ENCODE results near the gene RFTN1. TPM values are rescaled to one million over a fixed set of nuclear protein-coding genes. Genes with fewer than 3 reads are reported as not detected.

RFTN1 gene
- total RNA-seq, 1 donor from 2014 or later = 34.7 TPM

GRCh38 chr3:16439163-16439847 lies 74.2 kb downstream of the RFTN1 start:
- H3K4me3 ChIP-seq (ENCODE audit: low read depth, low read length) = no peak overlapping the region
- DNase-seq (ENCODE audit: low read depth) = no peak
- TF ChIP-seq, protein P1, sequence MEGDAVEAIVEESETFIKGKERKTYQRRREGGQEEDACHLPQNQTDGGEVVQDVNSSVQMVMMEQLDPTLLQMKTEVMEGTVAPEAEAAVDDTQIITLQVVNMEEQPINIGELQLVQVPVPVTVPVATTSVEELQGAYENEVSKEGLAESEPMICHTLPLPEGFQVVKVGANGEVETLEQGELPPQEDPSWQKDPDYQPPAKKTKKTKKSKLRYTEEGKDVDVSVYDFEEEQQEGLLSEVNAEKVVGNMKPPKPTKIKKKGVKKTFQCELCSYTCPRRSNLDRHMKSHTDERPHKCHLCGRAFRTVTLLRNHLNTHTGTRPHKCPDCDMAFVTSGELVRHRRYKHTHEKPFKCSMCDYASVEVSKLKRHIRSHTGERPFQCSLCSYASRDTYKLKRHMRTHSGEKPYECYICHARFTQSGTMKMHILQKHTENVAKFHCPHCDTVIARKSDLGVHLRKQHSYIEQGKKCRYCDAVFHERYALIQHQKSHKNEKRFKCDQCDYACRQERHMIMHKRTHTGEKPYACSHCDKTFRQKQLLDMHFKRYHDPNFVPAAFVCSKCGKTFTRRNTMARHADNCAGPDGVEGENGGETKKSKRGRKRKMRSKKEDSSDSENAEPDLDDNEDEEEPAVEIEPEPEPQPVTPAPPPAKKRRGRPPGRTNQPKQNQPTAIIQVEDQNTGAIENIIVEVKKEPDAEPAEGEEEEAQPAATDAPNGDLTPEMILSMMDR (conservative IDR thresholded peaks at IDR 0.05; ENCODE audit: low read depth, low read length) = no peak

GRCh38 chr3:16437640-16438039 lies 75.9 kb downstream of the RFTN1 start:
- H3K4me3 ChIP-seq (ENCODE audit: low read depth, low read length) = no peak overlapping the region
- TF ChIP-seq, protein P1 (conservative IDR thresholded peaks at IDR 0.05; ENCODE audit: low read depth, low read length) = no peak

GRCh38 chr3:16433701-16434151 lies 79.8 kb downstream of the RFTN1 start:
- TF ChIP-seq, protein P1 (conservative IDR thresholded peaks at IDR 0.05; ENCODE audit: low read depth, low read length) = no peak
- no peak overlapping the region for H3K4me3 ChIP-seq (ENCODE audit: low read depth, low read length)
- DNase-seq (ENCODE audit: low read depth) = no peak

More at GRCh38 chr3:16437640-16438039, 75.9 kb downstream of the RFTN1 start:
- DNase-seq (ENCODE audit: low read depth) = no peak

DNA sequence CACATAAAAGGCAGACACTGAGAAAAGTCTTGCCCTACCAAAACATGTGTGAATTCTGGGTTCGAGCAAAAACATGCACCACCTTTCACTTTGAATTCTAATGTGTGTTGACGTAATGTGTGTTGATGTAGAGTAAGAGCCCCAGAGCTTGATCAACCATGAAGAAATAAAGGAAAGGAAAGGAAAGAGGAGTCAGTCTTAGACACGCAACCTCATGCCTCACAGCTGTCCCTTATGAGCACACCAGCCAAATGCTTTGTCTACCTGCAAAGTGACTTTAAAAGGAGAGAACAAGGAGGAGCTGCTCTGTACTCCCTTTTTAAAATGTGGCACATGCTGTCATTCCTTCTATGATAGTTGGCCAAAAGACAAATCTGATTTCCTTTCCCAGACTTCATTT lies 80.8 kb downstream of the RFTN1 start:
- H3K4me3 ChIP-seq (ENCODE audit: low read depth, low read length) = no peak overlapping the region
- no peak for DNase-seq (ENCODE audit: low read depth)
- TF ChIP-seq, protein P1 (conservative IDR thresholded peaks at IDR 0.05; ENCODE audit: low read depth, low read length) = no peak

DNA sequence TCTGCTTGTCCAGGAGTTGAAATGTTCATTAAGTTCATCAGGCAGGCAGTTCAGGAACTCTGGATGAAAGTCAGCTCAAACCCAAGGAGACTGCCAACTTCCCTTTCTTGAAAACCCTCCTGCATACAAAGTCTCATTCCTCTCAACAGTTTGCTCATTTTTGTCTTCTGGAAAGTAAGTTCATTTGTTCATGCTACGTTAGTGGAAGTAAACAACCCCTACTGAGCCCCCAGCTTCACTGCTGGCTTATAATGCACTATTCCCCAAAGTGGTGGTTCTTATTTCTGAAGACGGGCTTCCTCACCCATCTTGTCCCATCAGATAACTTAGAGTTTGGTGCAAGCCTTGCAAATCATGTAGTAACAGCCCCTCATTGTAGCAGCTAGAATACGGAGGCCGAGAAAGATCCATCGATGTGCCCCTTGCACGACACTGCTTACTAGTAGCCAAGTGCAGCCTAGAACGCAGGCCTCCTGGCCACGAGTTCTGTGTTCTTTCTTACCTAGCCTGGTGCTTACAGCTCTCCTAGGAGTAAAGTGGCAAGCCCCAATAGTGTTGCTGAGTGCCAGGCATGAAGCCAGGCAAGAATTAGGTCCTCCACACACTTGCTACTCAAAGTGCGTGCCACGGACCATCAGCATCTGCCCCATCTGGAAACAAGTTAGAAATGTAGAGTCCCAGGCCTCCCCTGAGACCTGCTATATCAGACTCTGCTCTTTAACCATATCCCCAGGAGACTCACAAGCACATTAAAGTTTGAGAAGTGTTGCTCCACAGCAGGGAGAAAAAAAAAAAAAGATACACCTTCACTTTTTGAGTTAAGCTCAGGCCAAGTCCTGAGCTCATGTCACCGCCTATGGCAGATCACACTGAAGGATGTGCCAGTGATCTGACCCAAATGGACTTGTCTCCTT lies 82.5 kb downstream of the RFTN1 start:
- H3K4me3 ChIP-seq (ENCODE audit: low read depth, low read length) = no peak overlapping the region
- TF ChIP-seq, protein P1 (conservative IDR thresholded peaks at IDR 0.05; ENCODE audit: low read depth, low read length) = no peak
- no peak for DNase-seq (ENCODE audit: low read depth)

DNA sequence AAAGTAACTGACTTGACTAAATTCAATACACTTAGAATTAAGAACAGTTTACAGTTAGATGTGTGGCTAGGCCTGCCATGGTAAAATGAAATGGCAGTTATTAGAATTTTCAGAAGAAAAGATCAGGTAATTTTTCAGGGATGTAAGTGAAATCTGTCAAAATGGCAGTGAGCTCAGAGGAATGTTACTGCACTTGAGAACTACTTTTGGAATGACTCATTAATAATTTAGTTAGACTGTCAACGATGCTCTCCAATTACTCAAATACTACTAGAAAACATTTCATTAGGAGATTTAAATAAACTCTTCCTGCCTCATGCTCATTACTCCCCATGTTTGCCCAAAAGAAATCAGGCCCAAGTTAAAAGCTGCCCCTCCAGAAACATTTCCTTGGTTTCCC lies 84.4 kb downstream of the RFTN1 start:
- TF ChIP-seq, protein P1 (conservative IDR thresholded peaks at IDR 0.05; ENCODE audit: low read depth, low read length) = no peak
- DNase-seq (ENCODE audit: low read depth) = no peak
- H3K4me3 ChIP-seq (ENCODE audit: low read depth, low read length) = no peak overlapping the region

Measured in epithelial cell of proximal tubule (primary cell).